K562 (cell line): Measurements from ENCODE around the gene DIS3L2.

Experiments used
- BRF2 ChIP-seq: IDR thresholded peaks from 3 replicates; pipeline ENCODE4 v1.6.1; 2011; ENCODE audit warnings: borderline replicate concordance, mild to moderate bottlenecking; ENCODE audit not compliant: insufficient read length, insufficient read depth
- JUND ChIP-seq, 2 experiments: IDR thresholded peaks; 2 replicates in 1 of 2; 3 replicates in 1 of 2; pipeline ENCODE4 v1.6.1; 2011; ENCODE audit warnings: borderline replicate concordance in 2 of 2, low read depth in 2 of 2, low read length in 2 of 2, improper control_type of control experiment in 1 of 2, missing biosample characterization in 1 of 2, missing genetic modification characterization in 1 of 2, missing genetic modification reagents in 1 of 2
- SMARCA4 ChIP-seq: fragments of 450-650 bp; IDR thresholded peaks from 2 replicates; pipeline ENCODE4 v1.6.1; 2016
- SRSF1 ChIP-seq: fragments of 200-400 bp; formaldehyde crosslinking; IDR thresholded peaks from 2 replicates; pipeline ENCODE4 v1.6.1; 2017; ENCODE audit warnings: mild to moderate bottlenecking, low read depth, low read length, moderate library complexity
- ZNF263 ChIP-seq: sonication (generic); formaldehyde crosslinking; IDR thresholded peaks from 2 replicates; pipeline ENCODE4 v1.8.0; 2022; ENCODE audit warnings: mild to moderate bottlenecking, missing genetic modification reagents, borderline replicate concordance

- no peak for TF ChIP-seq ZNF263 (CRISPR knock-in tag)
- TF ChIP-seq JUND (IDR thresholded peaks at IDR 0.05; ENCODE audit: borderline replicate concordance, low read depth, low read length), result no peak
- no peak for TF ChIP-seq JUND (tag; IDR thresholded peaks at IDR 0.05; ENCODE audit: borderline replicate concordance, low read depth, low read length)
- no peak for TF ChIP-seq SRSF1
- TF ChIP-seq BRF2, result no peak
- TF ChIP-seq SMARCA4, result no peak
These were observed 274.7 kb downstream of the DIS3L2 start for GRCh38 chr2:232236200-232236599.
